GM21528 (cell line): Measurements from ENCODE around the gene RIC3.

Experiments used
- ATAC-seq: cut with Tn5 transposase; IDR thresholded peaks from one replicate; pipeline ENCODE4 v1.9.1; 2021; ENCODE audit warnings: mild to moderate bottlenecking, moderate library complexity; ENCODE audit not compliant: unreplicated experiment, low FRiP score

RIC3 gene

DNA sequence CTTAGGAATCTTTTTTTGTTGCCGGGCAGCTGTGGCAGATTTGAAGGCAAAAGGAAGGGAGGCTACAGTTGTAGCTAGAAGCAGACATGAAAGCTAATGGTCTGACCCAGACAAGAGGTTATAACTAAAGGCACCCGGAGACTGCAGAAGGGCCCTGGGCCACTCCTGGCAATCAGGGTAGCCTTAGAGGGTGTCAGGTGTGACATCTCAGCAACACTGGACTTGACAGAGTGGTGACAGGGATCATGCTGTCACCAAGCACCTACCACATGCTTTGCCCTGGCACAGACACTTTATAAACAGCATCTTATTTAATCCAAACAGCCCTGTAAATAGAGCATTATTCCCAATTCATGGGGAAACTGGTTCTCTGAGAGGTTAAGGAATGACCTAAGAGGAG, 62.1 kb downstream of the RIC3 start:
- no peak for ATAC-seq

DNA sequence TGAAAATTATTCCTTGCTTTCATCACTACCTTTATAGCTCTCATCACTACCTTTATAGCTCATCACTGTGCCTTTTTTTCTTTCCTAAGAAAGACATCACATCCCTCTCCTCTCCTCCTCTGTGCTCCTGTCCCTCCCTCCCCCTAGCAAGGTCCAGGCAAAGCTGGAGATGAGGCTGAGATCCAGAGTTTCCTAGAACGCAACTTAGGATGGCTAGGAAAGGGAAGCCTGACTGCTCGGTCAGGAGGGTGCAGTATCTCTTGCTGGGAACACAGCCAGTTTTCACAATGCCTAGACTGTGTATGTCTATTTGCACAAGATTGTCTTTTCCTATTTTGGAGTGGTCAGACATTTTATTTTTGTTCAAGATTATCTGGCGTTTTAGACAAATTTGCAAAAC, 63.2 kb downstream of the RIC3 start:
- ATAC-seq, result no peak

DNA sequence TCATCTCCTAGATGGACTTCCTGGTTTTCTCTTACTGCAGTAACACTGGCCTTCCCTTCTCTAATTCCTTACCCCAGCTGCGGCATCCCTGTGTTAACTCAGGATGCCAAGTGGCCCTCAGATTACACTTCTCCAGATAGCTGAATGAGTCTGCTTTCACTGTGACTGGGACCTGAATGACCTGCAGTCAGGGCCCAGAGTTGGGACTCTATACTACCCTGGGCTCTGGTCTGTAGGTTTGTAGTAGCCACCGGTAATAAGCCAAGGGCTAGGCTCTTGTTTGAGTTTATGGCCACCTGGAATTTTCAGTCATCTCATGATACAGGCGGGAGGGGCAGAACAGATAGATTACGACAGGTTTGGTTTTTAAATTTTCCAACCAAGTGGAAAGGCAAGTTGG, 63.7 kb downstream of the RIC3 start:
- no peak for ATAC-seq

DNA sequence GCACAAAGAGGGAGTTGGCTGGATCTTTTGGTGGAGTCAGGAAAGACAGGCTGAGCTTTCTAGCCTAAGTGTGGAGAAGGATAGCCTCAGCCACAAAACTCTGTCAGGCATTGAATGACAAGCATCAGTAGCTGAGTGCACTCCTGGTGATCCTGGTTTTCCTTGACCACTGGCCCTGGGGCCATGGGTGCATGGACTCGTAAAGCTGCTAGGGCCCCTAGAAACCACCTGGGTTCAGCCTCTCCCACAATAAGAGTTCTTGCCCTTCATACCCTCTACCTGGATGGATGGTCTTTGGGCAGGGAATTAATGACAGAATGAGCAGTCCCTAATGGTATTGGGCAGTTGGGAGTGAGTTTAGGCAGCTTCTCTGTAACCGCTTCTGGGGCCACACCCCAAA, 64.9 kb downstream of the RIC3 start:
- ATAC-seq, result no peak

DNA sequence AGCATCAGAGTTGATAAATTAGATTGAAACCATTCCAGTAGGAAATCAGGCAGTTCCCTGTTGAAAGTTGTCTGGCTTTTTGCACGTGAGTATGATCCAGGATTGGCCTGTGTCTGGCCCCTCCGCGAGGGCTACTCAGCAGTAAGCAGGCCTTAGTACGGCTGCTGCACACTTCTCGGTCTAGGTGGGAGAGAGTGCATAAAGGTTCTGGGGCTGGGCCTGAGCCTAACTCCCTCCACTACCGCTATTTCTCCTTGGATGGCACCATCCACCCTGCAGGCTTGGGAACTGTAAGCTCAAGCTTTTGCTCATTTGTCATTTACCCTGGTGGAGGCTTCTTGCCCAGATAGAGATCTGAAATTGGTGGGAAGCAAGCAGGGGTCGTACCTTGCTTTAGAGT, 65.9 kb downstream of the RIC3 start:
- ATAC-seq, result no peak

DNA sequence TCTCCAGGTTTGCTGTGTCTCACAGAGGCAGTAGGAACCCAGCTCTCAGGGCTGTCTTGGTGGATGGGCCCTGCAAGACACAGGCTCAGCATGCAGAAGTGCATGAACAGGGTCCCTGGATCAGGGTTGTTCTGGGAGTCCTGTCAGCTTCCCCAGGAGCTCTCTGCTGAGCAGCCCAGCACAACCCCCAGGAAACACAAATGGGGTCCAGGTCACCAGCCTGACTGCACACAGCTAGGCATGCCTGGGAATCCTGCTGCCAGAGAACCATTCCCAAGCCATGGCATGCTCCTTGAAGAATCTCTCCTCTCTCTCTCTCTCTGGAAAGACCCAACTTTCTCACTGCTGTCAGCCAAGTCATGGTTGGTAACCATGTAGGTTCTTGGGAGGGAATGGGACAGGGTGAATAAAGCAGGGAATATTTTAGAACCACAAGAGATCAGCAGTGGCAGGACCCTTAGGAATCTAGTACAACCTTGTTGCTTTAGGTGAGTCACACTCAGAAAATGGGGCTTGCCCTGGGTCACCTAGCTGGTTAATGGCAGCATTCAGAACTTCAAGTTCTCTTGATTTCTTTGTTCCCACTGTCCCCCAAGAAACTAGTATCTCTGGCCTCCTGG, 66.4 kb downstream of the RIC3 start:
- ATAC-seq, result no peak

DNA sequence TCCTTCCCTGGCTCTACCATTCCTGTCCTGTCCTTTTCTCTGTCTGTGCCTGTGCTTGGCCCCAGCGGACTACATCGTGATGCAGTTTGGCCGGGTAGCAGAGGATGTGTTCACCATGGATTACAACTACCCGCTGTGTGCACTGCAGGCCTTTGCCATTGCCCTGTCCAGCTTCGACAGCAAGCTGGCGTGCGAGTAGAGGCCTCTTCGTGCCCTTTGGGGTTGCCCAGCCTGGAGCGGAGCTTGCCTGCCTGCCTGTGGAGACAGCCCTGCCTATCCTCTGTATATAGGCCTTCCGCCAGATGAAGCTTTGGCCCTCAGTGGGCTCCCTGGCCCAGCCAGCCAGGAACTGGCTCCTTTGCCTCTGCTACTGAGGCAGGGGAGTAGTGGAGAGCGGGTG, 67.4 kb downstream of the RIC3 start:
- ATAC-seq, result no peak

DNA sequence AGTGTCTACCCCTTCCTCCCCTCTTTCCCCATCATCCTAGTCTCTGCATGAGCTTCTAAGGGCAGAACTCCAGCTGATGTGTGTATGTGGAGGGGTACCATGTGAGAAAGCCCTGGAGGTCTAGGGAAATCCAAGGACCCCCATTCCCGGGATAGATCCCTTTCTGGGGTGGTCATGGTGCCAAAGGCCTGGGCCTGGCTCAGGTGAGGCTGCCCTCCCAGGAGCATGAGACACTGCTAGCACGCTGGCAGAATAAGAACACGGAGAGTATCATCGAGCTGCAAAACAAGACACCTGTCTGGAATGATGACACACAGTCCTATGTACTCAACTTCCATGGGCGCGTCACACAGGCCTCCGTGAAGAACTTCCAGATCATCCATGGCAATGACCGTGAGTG, 68.2 kb downstream of the RIC3 start:
- ATAC-seq, result no peak

DNA sequence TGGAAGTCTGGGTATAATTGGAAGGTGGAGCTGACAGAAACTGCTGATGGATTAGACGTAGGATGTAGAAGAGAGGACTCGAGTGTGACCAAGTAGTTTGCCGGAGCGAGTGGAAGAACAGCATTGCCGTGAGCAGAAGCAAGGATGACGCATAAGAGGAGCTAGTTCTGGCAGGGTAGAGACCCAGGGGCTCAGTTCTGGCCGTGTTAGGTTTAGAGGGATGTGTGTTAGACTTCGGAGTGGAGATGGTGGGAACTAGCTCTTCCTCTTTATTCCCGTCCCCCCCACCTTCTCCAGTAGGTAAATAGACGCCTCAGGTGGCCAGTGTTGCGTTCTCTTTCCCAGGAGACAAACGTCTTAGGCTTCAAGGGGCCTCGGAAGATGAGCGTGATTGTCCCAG, 68.7 kb downstream of the RIC3 start:
- no peak for ATAC-seq

DNA sequence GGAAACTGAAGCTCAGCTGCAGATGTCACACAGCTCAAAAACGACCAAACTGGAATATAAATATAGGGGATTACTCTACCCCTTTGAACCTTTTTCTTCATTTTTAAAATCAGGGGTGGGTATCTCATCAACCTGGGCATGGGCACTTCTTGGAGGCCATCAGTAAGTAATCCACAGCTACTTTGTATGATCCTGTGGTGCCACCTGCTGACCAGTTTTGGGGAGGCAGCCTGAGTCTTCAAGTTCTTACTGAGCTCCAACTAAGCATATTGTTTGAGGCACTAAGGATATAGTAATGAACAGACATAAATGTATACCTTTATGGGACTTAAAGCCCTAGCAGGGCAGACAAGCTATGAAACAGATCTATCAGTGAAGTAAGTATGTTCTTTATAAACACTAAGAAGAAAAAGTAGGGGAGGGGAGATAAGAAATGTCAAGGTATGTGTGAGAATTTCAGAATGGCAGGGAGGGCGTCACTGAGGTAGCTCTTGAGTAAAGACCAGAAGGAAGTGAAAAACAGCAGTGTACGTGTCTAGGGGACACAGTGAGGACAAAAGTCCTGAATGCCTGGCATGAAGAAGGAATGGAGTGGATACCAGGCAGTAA, 69.4 kb downstream of the RIC3 start:
- no peak for ATAC-seq

DNA sequence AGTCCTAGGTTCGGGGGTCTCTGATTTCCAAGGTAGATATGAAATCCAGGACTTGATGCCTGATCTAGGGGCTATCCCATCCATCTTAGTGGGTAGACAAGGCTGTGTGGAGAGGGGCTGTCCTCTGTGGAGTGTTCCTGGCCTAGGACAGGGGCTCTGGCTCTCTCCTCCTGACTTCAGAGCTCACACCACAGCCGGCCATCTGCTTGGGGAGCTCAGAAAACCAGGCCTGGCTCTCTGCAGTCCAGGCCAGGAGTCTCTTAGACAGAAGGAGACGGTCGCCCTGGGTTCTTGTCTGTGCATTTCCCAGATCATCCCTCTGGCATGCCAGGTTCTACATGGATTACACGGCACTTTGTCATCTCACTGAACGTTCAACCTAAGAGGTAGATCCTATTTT, 69.9 kb downstream of the RIC3 start:
- ATAC-seq, result no peak

DNA sequence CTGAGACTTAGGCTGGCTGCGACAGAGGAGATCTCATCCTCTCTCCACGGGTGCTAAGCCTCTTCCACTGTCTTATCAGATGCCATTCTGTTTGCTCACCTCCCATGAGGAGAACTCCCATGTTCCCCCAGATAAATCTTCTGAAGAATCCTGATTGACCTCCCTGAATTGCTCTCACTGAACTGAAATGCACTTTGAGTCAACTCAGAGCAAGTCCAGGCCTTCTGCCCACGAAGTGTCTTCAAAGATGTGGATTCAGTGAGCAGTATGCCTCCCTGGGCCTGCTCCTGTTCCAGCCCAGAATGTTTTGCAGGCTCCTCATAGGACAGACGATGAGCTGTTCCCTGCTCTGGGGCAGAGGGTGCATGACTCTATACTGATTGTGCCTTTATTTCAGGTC, 70.5 kb downstream of the RIC3 start:
- ATAC-seq, result no peak

DNA sequence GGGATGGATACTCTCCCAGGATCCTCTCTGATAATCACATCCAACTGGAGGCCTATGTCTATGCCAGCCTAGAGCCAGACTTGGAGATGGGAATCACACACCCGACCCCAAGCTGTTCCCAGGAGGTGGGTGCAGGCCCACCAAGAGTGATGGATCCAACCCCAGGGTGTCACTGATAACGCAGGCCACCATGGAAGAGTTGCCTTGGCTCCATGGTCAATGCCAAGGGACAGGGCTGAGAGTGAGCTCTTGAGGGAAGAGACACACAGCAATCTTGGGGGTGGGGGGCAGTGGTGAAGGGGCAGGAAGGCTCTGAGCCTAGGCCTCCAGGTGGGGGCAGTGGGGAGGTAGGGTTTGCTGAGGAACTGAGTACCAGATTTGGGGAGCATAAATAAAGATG, 70.9 kb downstream of the RIC3 start:
- ATAC-seq, result no peak

DNA sequence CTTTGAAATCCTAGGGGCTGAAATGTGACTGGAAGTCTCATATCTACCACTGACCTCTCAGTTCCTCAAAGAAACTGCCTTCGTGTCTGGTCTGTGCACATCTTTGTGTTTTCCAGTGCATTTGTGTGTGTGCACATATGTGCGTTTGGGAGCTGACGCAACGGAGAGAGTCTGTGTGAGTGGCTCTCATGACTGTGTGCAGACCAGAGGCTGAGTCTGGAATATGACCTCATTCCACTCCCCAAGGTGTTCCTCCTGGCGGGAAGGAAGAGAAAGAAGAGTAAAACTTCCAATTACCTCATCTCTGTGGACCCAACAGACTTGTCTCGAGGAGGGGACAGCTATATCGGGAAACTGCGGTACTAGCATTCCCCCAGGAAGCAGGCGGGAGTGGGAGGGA, 71.4 kb downstream of the RIC3 start:
- no peak for ATAC-seq

DNA sequence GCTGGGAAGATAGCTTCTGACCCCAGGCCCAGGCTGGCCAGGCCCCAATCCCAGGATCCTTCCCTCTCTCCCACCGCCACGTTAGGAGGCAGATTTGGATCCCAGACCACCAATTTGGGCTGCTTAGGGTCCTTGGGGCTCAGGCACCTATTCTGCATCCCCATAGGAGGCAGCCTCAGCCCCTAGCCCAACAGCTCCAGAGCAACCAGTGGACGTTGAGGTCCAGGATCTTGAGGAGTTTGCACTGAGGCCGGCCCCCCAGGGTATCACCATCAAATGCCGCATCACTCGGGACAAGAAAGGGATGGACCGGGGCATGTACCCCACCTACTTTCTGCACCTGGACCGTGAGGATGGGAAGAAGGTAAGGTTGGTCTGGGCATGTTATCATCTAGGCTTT, 71.8 kb downstream of the RIC3 start:
- no peak for ATAC-seq

DNA sequence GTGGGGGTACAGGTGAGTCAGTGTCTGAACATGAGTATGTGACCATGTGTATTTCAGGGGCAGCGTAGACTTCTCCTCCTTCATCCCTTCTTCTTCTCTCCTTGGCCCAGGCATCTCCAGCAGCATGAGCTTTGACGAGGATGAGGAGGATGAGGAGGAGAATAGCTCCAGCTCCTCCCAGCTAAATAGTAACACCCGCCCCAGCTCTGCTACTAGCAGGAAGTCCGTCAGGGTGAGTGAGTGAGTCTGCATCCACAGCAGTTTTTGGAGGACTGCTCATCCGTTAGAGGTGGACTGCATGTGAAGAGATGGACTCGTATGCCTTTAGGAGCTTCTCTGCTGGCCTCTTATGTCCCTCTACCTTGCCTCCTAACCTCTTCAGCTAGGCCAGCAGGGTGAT, 72.2 kb downstream of the RIC3 start:
- no peak for ATAC-seq

DNA sequence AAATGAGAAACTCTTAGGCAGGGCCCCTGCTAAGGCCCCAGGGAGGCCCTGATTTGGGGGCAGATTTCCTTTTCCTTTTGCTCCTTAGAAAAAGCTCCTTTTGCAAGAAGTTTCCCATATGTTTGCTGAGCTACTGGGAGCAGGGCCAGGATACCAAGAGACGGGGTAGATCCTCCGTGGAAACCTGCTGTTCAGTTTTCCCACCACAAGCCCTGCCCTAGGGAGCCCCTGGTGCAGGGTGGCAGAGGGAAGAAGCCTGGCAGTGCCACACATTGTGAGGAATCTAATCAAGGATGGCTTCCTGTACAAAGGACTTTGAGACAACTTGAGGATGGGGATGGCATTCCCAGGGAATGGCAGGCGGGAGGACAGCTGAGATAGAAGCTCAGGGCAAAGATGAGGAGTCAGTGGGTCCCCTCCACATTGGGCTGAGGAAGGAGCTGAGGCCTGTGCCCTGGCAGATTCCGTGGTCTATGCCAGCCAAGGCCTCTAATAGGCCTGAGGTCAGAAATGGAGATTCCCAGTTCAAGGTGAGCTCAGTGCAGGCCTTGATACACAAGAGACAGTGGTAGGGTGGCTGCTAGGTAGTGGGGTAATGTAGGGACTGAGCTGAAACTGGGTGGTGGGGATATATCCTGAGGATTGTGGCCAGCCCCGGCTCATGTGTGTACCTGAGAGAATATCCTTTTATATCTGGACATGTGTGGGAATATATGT, 72.9 kb downstream of the RIC3 start:
- no peak for ATAC-seq

DNA sequence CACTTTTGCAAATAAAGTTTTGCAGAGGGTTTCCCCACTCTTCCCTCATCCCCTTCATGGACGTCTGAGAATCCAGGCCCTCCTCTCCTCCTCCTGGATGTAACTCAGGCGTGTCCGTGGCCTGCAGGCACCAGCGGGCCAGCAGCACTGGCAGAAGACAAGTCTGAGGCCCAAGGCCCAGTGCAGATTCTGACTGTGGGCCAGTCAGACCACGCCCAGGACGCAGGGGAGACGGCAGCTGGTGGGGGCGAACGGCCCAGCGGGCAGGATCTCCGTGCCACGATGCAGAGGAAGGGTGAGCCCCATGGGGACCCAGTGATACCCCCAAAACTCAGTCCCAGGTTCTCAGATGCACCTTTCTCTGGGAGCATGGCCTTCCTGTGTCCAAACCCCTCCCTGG, 73.5 kb downstream of the RIC3 start:
- ATAC-seq, result no peak

DNA sequence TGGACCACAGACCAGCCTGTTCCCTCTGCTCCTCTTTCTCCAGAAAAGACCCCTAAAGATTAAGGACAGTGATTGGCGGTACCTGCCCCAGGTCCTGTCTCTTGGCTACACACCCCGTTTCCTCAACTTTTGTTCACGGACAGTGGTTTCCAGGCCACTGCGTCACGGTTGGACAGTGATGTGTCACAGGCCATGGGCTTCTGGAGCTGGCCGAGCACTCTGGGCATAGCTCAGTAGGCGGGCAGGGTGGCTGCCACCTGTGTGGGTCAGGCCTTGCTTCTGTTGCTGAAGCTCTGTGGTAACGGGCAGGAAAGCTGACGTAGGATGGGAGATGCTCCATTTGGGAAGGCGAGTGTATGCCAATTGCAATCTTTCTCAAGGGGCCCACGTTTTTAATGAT, 74.2 kb downstream of the RIC3 start:
- no peak for ATAC-seq

DNA sequence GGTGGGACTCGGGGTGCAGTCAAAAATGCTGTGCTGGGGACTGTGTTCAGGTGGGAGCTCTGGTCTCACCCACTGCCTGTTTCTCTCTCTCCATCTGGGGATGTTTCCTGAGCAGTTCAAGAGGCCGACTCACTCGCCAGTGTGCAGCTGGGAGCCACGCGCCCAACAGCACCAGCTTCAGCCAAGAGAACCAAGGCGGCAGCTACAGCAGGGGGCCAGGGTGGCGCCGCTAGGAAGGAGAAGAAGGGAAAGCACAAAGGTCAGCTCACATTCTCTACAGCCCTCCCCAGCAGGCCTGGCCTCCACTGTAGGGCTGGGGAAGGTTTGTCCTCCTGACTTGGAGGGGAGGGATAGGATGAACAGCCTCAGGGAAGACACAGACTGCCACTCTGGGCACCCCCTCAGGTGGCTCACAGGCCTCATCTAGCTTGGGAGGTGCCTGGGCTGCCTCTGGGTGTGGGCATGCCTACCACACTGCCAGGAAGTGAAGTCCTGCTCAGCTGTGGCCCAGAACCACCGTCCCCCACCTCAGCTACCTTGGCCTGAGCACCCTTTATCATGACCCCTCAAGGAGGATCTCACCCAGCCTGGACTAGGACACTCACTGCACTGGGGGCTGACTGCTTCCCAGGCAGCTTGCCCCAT, 74.8 kb downstream of the RIC3 start:
- ATAC-seq, result no peak

DNA sequence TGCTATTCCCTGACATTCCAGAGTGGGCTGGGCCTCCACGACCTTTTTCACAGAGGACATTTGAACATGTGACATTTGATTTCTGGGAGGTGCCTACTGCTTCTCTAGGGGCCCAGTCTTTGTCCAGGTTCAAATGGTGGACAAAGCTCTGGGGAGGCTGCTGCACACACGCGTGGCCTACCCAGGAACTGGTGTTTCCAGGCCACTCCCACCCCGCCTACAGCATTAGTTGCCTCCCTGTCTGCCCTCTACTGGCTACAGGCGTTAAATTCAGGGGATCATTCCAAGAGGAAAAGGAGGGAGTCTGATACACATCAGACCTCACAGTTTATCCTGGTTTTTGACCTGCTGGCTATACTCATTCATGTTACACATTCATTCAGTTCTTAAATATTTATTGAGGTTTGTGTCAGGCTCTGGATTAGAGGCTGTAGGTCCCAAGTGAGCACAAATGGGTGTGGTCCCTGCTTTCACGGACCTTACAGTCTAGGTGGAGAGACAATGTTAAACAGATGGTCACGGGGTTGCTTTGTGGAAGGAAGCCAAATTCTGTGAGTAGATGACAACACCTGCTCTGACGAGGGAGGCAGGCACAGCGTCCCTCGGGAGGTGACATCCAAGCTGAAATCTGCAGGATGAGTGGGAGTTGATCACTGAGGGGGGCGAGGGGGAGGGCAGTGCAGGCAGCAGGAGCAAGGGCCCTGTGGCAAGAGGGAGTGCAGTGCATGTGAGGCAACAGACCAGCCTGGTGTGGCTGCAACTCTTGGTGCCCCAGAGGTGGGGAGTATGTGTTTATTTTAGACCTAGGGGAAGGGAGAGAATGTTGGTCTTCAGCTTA, 76.0 kb downstream of the RIC3 start:
- no peak for ATAC-seq
